Natural killer cell (primary cell): ENCODE measurements around the gene SLC39A11. TPM values are rescaled to one million over a fixed set of nuclear protein-coding genes. Genes with fewer than 3 reads are reported as not detected.

ENCODE experiments used
- ATAC-seq, 3 donors: fragments of 150-1000 bp in 2 of 3; fragments of 200-7000 bp in 1 of 3; cut with Tn5 transposase; 1 replicate in 1 of 3; 2 replicates in 2 of 3; pipeline ENCODE4 v1.10.0; 2021; ENCODE audit warnings: mild to moderate bottlenecking in 2 of 3, moderate library complexity in 2 of 3
- DNase-seq, 2 donors: peaks; one replicate each; pipeline versions ENCODE4 v3.0.0 to v3.0.0-alpha.2; 2013 to 2021; ENCODE audit warnings: mixed read lengths in 1 of 2
- H3K27ac ChIP-seq: one replicate; pipeline ENCODE4 v1.5.1; 2013; ENCODE audit warnings: mild to moderate bottlenecking, low read length
- H3K27me3 ChIP-seq: one replicate; pipeline ENCODE4 v1.6.1; 2013; ENCODE audit warnings: low read length; ENCODE audit not compliant: control insufficient read depth, insufficient read depth
- H3K36me3 ChIP-seq: one replicate; pipeline ENCODE4 v1.6.1; 2013; ENCODE audit warnings: low read length; ENCODE audit not compliant: control insufficient read depth, insufficient read depth
- H3K4me1 ChIP-seq: one replicate; pipeline ENCODE4 v1.6.1; 2013; ENCODE audit warnings: low read length; ENCODE audit not compliant: control insufficient read depth, insufficient read depth
- H3K4me3 ChIP-seq: one replicate; pipeline ENCODE4 v1.5.1; 2013; ENCODE audit warnings: low read length
- H3K9me3 ChIP-seq: one replicate; pipeline ENCODE4 v1.6.1; 2013; ENCODE audit warnings: low read length; ENCODE audit not compliant: control insufficient read depth, insufficient read depth
- H3K27ac Mint-ChIP-seq, 2 donors: one replicate each; pipeline ENCODE4 v1.8.0; 2022; ENCODE audit warnings: mild to moderate bottlenecking in 2 of 2, mixed read lengths in 2 of 2, moderate library complexity in 1 of 2
- H3K27me3 Mint-ChIP-seq, 2 donors: one replicate each; pipeline ENCODE4 v1.8.0; 2022; ENCODE audit warnings: low read depth in 2 of 2, mixed read lengths in 2 of 2
- H3K36me3 Mint-ChIP-seq: one replicate; pipeline ENCODE4 v1.8.0; 2022; ENCODE audit warnings: mixed read lengths
- H3K4me1 Mint-ChIP-seq, 2 donors: one replicate each; pipeline ENCODE4 v1.8.0; 2022; ENCODE audit warnings: mixed read lengths in 2 of 2
- H3K4me3 Mint-ChIP-seq: one replicate; pipeline ENCODE4 v1.8.0; 2022; ENCODE audit warnings: mild to moderate bottlenecking, moderate library complexity, mixed read lengths
- H3K9me3 Mint-ChIP-seq, 2 donors: one replicate each; pipeline ENCODE4 v1.8.0; 2022; ENCODE audit warnings: mixed read lengths in 2 of 2
- CTCF ChIP-seq: fragments of 200-600 bp; IDR thresholded peaks from one replicate; pipeline ENCODE4 v1.8.0; 2022; ENCODE audit warnings: antibody characterized with exemption
- WGBS: methylation state at CpG from one replicate; pipeline ENCODE4 v1.1.7; 2013; ENCODE audit warnings: missing lambda C conversion rate; ENCODE audit not compliant: insufficient coverage; 5-methylcytosine and 5-hydroxymethylcytosine counted together
- intact Hi-C: fragments of 100-400 bp; cut with micrococcal nuclease; formaldehyde crosslinking; loops from one replicate; pipeline ENCODE4 v1.14.2; 2022
- total RNA-seq, 4 donors: library from RNA; stranded (reverse); fragments of 120-200 nt in 1 of 4; gene quantifications; one replicate each; pipeline versions ENCODE4 v1.2.3 to v1.2.4, GENCODE V29; 2013 to 2022

SLC39A11 gene
- total RNA-seq, 3 donors from 2014 or later (not counting 1 experiment from before 2014, with no cell fraction given) = 32.6 to 44.9 (median 39.4) TPM

GRCh38 chr17:72920513-72920912, 172.0 kb downstream of the SLC39A11 start:
- 92% methylated on average over 2 of the region's 2 CpGs for WGBS
- H3K4me3 ChIP-seq = no peak overlapping the region
- no peak overlapping the region for H3K27ac Mint-ChIP-seq
- H3K4me1 Mint-ChIP-seq = peaks cover 0 to 15% of the 10 kb centered on the region in 2 donors
- H3K9me3 ChIP-seq = no peaks in the 10 kb centered on the region
- DNase-seq = no peak
- H3K4me3 Mint-ChIP-seq = no peak overlapping the region
- no peaks in the 10 kb centered on the region for H3K4me1 ChIP-seq
- intact Hi-C loops = no loop called here
- no peak overlapping the region for H3K27ac ChIP-seq
- no peaks in the 10 kb centered on the region for H3K27me3 ChIP-seq
- H3K27me3 Mint-ChIP-seq = no peaks in the 10 kb centered on the region
- ATAC-seq = peak in 1 of 3 donors; percentile 27
- H3K36me3 Mint-ChIP-seq = no peaks in the 10 kb centered on the region
- no peaks in the 10 kb centered on the region for H3K36me3 ChIP-seq
- TF ChIP-seq CTCF = no peak
- H3K9me3 Mint-ChIP-seq = no peaks in the 10 kb centered on the region

DNA sequence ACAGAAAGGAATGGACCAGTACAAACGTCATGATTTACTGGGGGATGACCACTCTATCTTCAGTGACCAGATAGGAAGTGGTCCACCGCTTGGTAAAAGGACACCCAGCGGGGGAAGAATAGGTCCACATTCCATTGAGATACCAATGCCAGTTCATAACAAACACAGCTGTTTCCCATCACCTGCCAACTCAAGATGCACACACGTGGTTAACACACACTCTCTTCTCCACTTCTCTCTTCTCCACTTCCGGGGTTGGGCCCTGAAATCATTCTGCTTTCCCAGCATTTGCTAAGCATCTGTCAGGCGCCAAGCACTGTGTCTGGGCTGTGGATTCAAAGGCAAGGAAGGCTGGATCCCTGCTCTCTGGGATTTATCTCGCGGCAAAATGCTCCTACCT, 175.5 kb downstream of the SLC39A11 start:
- H3K36me3 ChIP-seq = no peaks in the 10 kb centered on the region
- no peaks in the 10 kb centered on the region for H3K4me1 ChIP-seq
- WGBS = 97% methylated on average over 8 of the region's 8 CpGs

GRCh38 chr17:72915625-72916081, 176.8 kb downstream of the SLC39A11 start:
- 90% methylated on average over 10 of the region's 10 CpGs for WGBS
- no peak overlapping the region for H3K4me3 ChIP-seq
- DNase-seq = no peak
- no peak for TF ChIP-seq CTCF
- peaks cover 0 to 19% of the 10 kb centered on the region in 2 donors for H3K4me1 Mint-ChIP-seq
- no peaks in the 10 kb centered on the region for H3K27me3 ChIP-seq
- H3K36me3 ChIP-seq = no peaks in the 10 kb centered on the region
- H3K27me3 Mint-ChIP-seq = no peaks in the 10 kb centered on the region
- H3K27ac Mint-ChIP-seq = no peak overlapping the region
- H3K9me3 ChIP-seq = no peaks in the 10 kb centered on the region
- H3K4me3 Mint-ChIP-seq = no peak overlapping the region
- H3K4me1 ChIP-seq = no peaks in the 10 kb centered on the region
- H3K9me3 Mint-ChIP-seq = no peaks in the 10 kb centered on the region
- H3K36me3 Mint-ChIP-seq = no peaks in the 10 kb centered on the region
- intact Hi-C loops = no loop called here
- H3K27ac ChIP-seq = no peak overlapping the region
- no peak for ATAC-seq

More for the DNA sequence above, 175.5 kb downstream of the SLC39A11 start:
- no peak overlapping the region for H3K4me3 ChIP-seq
- H3K9me3 Mint-ChIP-seq = no peaks in the 10 kb centered on the region
- ATAC-seq (no peak), DNase-seq (no peak)
- intact Hi-C loops = no loop called here
- H3K27me3 ChIP-seq = no peaks in the 10 kb centered on the region
- H3K27me3 Mint-ChIP-seq = no peaks in the 10 kb centered on the region
- no peak overlapping the region for H3K4me3 Mint-ChIP-seq
- H3K27ac ChIP-seq = no peak overlapping the region
- peaks cover 0 to 21% of the 10 kb centered on the region in 2 donors for H3K4me1 Mint-ChIP-seq
- no peak overlapping the region for H3K27ac Mint-ChIP-seq
- H3K9me3 ChIP-seq = no peaks in the 10 kb centered on the region
- no peak for TF ChIP-seq CTCF
- no peaks in the 10 kb centered on the region for H3K36me3 Mint-ChIP-seq

GRCh38 chr17:72913142-72913682, 179.3 kb downstream of the SLC39A11 start:
- Mint-ChIP-seq H3K36me3 (no peaks in the 10 kb centered on the region), H3K27ac (no peak overlapping the region), H3K4me1 (peaks cover 0 to 13% of the 10 kb centered on the region in 2 donors), H3K27me3 (no peaks in the 10 kb centered on the region), H3K4me3 (no peak overlapping the region), H3K9me3 (no peaks in the 10 kb centered on the region)
- 98% methylated on average over 5 of the region's 5 CpGs for WGBS
- Histone ChIP-seq H3K27me3 (no peaks in the 10 kb centered on the region), H3K9me3 (no peaks in the 10 kb centered on the region), H3K4me3 (no peak overlapping the region), H3K36me3 (no peaks in the 10 kb centered on the region), H3K27ac (no peak overlapping the region), H3K4me1 (no peaks in the 10 kb centered on the region)
- ATAC-seq (no peak), DNase-seq (no peak)
- intact Hi-C loops = no loop called here
- TF ChIP-seq CTCF = no peak
